ENCODE data around the gene HCFC1R1.
A peak's percentile ranks its signal among the peaks of the same experiment; 100 is the strongest.

- peak; percentile 91 for TF ChIP-seq CTCF (IDR thresholded peaks at IDR 0.05; ENCODE audit: borderline replicate concordance, extremely low read depth, low read length, poor library complexity, severe bottlenecking)
- no peak for TF ChIP-seq EZH2 (IDR thresholded peaks at IDR 0.05; ENCODE audit: borderline replicate concordance, low read depth, low read length, severe bottlenecking)
These were observed 40.0 kb downstream of the HCFC1R1 start for GRCh38 chr16:2983706-2984136.
